Measurements from ENCODE around the gene CD3D.

GRCh38 chr11:118321386-118322082, 21.0 kb downstream of the CD3D start:
- TF ChIP-seq CTCF (IDR thresholded peaks at IDR 0.05; ENCODE audit: insufficient read depth, low read depth, low read length) (no peak), EZH2 (IDR thresholded peaks at IDR 0.05; ENCODE audit: insufficient read depth, low read length) (no peak)

All from astrocyte (in vitro differentiated cells and primary cell).